Measurements from ENCODE around the gene TEX29.

DNA sequence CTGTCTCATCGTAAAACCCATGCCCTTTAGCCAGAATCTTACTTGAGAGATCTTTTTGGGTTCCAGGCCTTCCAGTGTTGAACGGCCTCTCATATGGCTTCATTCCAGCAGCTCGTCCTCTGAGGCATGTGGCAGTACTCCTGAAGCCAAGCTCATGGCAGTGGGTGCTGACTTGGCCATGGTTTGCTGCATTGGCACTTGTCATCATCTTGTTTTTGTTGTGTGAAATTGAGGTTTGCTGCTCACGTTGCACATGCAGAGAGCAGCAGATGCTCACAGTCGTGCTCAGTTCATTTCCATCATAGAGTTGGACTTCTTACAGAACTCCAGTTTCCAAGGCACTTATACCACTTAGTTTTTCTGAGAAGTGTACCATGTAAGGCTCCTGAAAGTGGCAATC, 14.9 kb downstream of the TEX29 start:
- TF ChIP-seq, protein P1, sequence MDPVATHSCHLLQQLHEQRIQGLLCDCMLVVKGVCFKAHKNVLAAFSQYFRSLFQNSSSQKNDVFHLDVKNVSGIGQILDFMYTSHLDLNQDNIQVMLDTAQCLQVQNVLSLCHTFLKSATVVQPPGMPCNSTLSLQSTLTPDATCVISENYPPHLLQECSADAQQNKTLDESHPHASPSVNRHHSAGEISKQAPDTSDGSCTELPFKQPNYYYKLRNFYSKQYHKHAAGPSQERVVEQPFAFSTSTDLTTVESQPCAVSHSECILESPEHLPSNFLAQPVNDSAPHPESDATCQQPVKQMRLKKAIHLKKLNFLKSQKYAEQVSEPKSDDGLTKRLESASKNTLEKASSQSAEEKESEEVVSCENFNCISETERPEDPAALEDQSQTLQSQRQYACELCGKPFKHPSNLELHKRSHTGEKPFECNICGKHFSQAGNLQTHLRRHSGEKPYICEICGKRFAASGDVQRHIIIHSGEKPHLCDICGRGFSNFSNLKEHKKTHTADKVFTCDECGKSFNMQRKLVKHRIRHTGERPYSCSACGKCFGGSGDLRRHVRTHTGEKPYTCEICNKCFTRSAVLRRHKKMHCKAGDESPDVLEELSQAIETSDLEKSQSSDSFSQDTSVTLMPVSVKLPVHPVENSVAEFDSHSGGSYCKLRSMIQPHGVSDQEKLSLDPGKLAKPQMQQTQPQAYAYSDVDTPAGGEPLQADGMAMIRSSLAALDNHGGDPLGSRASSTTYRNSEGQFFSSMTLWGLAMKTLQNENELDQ (CRISPR knock-in tag; IDR thresholded peaks at IDR 0.05; ENCODE audit: borderline replicate concordance): no peak
- TF ChIP-seq ELF4 (CRISPR knock-in tag; IDR thresholded peaks at IDR 0.05): no peak
- no peak for TF ChIP-seq ZNF436 (CRISPR knock-in tag; IDR thresholded peaks at IDR 0.05)
- TF ChIP-seq, protein P2, sequence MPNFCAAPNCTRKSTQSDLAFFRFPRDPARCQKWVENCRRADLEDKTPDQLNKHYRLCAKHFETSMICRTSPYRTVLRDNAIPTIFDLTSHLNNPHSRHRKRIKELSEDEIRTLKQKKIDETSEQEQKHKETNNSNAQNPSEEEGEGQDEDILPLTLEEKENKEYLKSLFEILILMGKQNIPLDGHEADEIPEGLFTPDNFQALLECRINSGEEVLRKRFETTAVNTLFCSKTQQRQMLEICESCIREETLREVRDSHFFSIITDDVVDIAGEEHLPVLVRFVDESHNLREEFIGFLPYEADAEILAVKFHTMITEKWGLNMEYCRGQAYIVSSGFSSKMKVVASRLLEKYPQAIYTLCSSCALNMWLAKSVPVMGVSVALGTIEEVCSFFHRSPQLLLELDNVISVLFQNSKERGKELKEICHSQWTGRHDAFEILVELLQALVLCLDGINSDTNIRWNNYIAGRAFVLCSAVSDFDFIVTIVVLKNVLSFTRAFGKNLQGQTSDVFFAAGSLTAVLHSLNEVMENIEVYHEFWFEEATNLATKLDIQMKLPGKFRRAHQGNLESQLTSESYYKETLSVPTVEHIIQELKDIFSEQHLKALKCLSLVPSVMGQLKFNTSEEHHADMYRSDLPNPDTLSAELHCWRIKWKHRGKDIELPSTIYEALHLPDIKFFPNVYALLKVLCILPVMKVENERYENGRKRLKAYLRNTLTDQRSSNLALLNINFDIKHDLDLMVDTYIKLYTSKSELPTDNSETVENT (CRISPR knock-in tag; IDR thresholded peaks at IDR 0.05): no peak

All from K562 (cell line).